GM19099 (cell line): ENCODE results near the gene SLC25A33.

Experiments
- POLR2A ChIP-seq: IDR thresholded peaks from 3 replicates; pipeline ENCODE4 v1.6.1; 2011; ENCODE audit warnings: low read depth; ENCODE audit not compliant: insufficient read length; ENCODE audit errors: extremely low read depth

Gene SLC25A33

GRCh38 chr1:9624081-9624480 is 84.8 kb downstream of the SLC25A33 start:
- no peak for TF ChIP-seq POLR2A

- peak; percentile 30 for TF ChIP-seq POLR2A
Measured at GRCh38 chr1:9626201-9626608, 86.9 kb downstream of the SLC25A33 start.

- TF ChIP-seq POLR2A = peak; percentile 39
Measured at GRCh38 chr1:9628541-9629444, 89.5 kb downstream of the SLC25A33 start.

DNA sequence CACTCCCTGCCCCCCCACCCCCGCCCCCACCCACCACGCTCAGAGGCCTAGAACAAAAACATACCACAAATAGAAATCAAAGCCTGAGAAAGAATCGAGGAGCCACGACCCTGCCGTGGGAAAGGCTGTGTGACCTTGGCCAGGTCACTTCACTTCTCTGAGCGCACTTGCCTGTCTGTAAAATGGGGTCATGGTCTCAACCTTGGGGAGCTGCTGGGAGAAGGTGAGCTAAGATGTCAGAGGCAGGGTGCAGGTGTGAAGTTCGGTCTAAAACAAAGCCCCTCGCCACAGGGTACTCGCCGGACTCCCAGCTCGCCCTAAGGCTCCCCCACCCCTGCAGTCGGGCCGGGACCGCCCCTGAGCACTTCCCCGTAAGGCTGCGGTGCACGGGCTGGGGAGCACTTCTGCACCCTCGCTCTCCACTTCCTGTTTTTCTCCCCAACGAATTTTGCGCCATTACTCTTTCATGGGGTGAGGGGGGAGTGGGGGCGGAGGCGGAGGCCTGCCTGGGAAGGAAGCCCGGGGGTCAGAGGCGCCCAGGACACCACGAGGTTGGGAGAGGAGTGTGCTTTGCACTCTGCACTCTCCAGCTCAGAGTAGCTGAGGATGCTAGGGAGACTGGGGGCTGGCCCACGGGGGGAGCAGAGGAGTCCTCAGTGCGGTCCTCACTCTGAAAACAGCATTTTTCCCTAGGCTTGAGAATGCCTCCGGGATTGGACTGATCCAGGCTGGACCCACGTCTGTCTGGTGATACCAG is 90.4 kb downstream of the SLC25A33 start:
- TF ChIP-seq POLR2A = peak; percentile 57

GRCh38 chr1:9630331-9631111 is 91.3 kb downstream of the SLC25A33 start:
- peak; percentile 23 for TF ChIP-seq POLR2A

DNA sequence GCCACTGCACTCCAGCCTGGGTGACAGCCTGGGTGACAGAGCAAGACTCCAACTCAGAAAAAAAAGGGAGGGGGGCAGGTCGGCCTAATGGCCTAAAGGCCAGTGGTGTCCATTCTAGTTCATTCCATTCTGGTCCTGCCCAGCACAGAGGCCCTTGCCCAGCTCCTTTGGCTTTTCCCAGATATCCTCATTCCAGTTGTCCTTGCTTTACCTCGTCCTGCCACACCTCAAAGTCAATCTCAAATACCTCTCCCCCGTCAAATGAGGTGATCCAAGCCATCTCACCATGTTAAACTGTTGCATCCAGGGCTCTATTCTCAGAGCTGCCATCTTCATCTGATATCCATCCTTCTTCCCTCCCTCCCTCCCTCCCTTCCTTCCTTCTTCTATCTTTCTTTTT is 92.3 kb downstream of the SLC25A33 start:
- no peak for TF ChIP-seq POLR2A

DNA sequence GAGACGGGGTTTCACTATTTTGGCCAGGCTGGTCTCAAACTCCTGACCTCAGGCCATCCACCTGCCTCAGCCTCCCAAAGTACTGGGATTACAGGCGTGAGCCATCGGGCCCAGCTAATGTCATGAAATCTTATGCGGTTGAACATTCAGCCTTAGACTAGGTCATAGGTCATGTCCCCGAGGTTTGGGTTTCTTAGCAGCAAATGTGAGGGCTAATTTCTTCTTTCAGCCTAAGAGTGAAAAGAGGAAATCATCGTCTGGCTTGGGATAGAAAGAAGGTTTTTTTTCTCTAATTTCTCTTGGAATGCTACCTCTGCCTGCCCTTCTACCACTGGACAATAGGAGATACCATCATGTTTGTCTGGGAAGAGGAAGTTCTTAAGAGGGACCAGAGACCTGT is 94.2 kb downstream of the SLC25A33 start:
- no peak for TF ChIP-seq POLR2A

DNA sequence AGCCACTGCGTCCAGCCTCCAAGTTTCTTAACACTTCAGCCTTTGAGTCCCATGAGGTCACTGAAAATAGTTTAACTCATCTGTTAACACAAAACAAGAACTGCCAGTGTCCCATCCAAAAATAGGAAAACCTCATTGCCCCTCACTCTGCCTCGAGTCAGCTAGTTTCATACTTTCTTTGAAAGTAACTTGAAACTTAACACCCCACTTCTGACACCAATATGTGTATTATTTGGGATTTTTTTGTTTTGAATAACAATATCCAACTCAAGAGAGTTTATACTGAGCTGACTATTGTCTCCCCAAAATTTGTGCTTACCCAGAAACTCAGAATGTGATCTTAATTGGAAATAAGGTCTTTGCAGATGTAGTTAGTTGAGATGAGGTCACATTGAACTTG is 95.3 kb downstream of the SLC25A33 start:
- TF ChIP-seq POLR2A = no peak
